ENCODE results near the gene ICE1.
"Not testable (repeated sequence)": the region's sequence is repeated elsewhere in the genome, so short reads cannot be mapped to it uniquely, and the experiment has no call there.

ICE1 gene

DNA sequence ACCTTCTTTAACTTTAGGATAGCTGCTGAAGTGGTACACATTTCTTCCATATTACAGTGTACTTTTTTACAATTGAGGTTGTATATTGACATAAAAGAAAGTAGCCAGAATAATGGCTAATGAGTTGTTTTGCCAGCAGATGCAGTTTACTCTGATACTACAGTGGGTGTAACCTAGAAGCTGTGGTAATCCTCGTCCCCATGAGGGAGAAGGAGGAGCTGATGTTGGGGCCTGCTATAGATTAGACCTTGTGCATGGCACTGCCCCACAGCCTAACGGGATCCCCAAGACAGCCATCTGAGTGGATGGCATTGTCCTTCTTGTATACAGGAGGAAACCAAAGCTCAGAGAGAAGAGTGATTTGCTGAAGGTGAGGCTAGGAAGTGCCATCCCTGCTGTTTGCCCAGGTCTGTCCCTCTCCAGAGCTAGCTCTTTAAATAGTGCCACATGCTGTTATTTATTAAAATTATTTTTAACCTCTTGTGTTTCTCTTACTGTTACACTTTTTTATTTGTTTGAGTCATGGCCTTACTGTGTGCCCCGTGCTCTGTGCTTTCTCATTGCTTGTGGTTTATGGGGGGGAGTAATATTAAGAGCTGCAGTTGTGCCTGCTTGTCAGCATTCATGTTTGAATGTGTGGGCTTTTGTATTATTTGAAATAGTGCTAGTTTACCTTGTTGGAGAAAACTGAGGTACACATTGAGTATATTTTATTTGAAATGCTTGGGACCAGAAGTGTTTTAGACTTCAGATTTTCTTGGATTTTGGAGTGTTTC lies 65.3 kb downstream of the ICE1 start:
- H3K36me3 ChIP-seq (ENCODE audit: control insufficient read depth, insufficient read depth, low read length): peaks cover 31% of the 10 kb centered on the region
- H3K4me3 ChIP-seq (ENCODE audit: extremely low read depth, insufficient read depth, low read length, poor library complexity, severe bottlenecking): no peak overlapping the region
- no peaks in the 10 kb centered on the region for H3K4me1 ChIP-seq (ENCODE audit: control insufficient read depth, insufficient read depth, low read length, poor library complexity, severe bottlenecking)
- H3K27ac ChIP-seq (ENCODE audit: low read depth, low read length, severe bottlenecking): no peak overlapping the region
- WGBS, 2 experiments (ENCODE audit: insufficient coverage in 2 of 2): 89 to 100% methylated on average over 1 to 3 of the region's 3 CpGs
- no peaks in the 10 kb centered on the region for H3K9me3 ChIP-seq (ENCODE audit: control insufficient read depth, low read length)

DNA sequence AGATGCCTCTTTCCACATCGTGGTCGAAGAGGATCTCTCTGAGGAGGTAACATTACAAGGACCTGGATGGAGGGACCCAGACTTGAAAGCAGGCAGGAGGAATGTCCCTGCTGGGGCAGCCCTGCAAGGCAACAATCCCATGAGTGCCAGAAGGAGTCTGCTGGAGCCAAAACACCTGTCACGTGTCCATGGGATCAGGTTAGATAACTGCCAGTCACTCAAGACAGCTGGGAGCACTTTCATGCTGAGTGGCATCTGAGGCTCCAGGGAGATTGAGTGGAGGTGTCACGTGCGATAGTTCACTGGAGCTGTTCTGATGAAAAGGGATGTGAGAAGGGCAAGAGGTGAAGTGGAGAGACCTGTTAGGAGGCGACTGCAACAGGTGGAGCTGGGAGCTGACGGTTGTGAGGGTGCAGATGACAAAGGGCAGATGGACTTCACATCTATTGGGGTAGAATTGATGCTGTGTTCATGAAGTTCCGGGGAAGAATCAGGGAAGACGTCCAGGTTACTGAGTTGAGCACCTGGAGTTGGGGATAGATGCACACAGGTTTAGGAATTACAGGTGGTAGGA lies 68.4 kb downstream of the ICE1 start:
- no peak overlapping the region for H3K27ac ChIP-seq (ENCODE audit: low read depth, low read length, severe bottlenecking)
- no peaks in the 10 kb centered on the region for H3K9me3 ChIP-seq (ENCODE audit: control insufficient read depth, low read length)
- 93 to 98% methylated on average over 9 of the region's 9 CpGs for WGBS, 2 experiments (ENCODE audit: insufficient coverage in 2 of 2)
- peaks cover 25% of the 10 kb centered on the region for H3K36me3 ChIP-seq (ENCODE audit: control insufficient read depth, insufficient read depth, low read length)
- no peaks in the 10 kb centered on the region for H3K4me1 ChIP-seq (ENCODE audit: control insufficient read depth, insufficient read depth, low read length, poor library complexity, severe bottlenecking)
- no peak overlapping the region for H3K4me3 ChIP-seq (ENCODE audit: extremely low read depth, insufficient read depth, low read length, poor library complexity, severe bottlenecking)

DNA sequence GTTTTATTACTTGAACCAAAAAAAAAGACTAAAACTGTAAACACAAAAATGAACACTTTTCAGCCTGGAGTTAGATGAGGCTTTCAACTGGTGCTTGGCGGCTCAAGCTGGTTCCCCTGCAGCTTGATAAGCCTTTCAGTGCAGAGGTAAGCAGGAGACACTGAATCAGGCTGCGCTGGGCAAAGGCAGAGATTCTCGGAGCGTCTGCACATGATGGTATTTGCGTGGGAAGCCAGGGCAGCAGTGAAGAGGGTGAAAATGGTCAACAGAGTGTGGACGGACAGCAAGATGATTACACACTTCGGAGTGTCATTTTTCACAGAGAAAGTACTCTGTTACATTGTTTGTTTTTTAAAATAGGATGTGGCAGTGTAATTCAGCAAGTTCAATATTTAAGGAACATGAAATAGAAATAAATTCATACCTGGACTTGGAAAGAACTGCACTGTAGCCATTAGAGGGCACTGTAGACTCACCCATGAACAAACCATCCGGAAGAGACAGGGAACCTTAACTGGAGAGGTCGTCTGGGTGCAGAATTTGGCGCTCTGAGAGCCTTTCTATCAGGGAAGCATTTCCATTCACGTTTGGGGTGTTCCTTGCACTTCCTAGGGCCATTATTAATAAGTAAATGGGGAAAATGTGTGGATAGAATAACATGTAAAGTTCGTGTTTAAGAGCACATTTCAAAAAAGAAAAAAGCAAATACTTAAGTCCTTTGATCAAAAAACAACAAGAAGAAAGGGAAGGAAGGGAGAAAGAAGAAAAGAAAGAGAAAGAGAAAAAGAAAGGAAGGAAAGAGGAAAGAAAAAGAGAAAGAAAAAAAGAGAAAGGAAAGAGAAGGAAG lies 69.8 kb downstream of the ICE1 start:
- Histone ChIP-seq H3K4me1 (ENCODE audit: control insufficient read depth, insufficient read depth, low read length, poor library complexity, severe bottlenecking) (no peaks in the 10 kb centered on the region), H3K9me3 (ENCODE audit: control insufficient read depth, low read length) (no peaks in the 10 kb centered on the region), H3K4me3 (ENCODE audit: extremely low read depth, insufficient read depth, low read length, poor library complexity, severe bottlenecking) (no peak overlapping the region), H3K36me3 (ENCODE audit: control insufficient read depth, insufficient read depth, low read length) (peaks cover 25% of the 10 kb centered on the region), H3K27ac (ENCODE audit: low read depth, low read length, severe bottlenecking) (peak overlapping the region; percentile 42)
- WGBS, 2 experiments (ENCODE audit: insufficient coverage in 2 of 2): 58 to 64% methylated on average over 8 to 10 of the region's 12 CpGs

DNA sequence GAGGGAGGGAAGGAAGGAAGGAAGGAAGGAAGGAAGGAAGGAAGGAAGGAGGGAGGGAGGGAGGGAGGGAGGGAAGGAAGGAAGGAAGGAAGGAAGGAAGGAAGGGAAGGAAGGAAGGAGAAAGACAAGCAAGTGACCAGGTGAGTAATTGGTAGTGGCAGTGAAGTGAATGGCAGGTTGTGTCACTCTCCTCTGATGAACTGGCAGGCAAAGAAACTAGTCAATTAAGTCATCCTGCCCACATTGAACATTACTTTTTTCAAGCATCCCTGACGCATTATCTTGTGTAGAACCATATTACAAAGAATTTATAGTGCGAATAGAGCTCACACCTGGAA lies 70.4 kb downstream of the ICE1 start:
- H3K36me3 ChIP-seq (ENCODE audit: control insufficient read depth, insufficient read depth, low read length): peaks cover 22% of the 10 kb centered on the region
- not testable (repeated sequence) for H3K9me3 ChIP-seq (ENCODE audit: control insufficient read depth, low read length); H3K4me3 ChIP-seq (ENCODE audit: extremely low read depth, insufficient read depth, low read length, poor library complexity, severe bottlenecking); H3K4me1 ChIP-seq (ENCODE audit: control insufficient read depth, insufficient read depth, low read length, poor library complexity, severe bottlenecking); H3K27ac ChIP-seq (ENCODE audit: low read depth, low read length, severe bottlenecking)
- WGBS, 2 experiments (ENCODE audit: insufficient coverage in 2 of 2): 80% methylated on average over 1 of the region's 2 CpGs

GRCh38 chr5:5494489-5495402 lies 72.3 kb downstream of the ICE1 start:
- Histone ChIP-seq H3K4me1 (ENCODE audit: control insufficient read depth, insufficient read depth, low read length, poor library complexity, severe bottlenecking) (no peaks in the 10 kb centered on the region), H3K9me3 (ENCODE audit: control insufficient read depth, low read length) (no peaks in the 10 kb centered on the region), H3K27ac (ENCODE audit: low read depth, low read length, severe bottlenecking) (no peak overlapping the region), H3K4me3 (ENCODE audit: extremely low read depth, insufficient read depth, low read length, poor library complexity, severe bottlenecking) (no peak overlapping the region), H3K36me3 (ENCODE audit: control insufficient read depth, insufficient read depth, low read length) (peaks cover 7% of the 10 kb centered on the region)
- 61 to 69% methylated on average over 42 to 44 of the region's 62 CpGs for WGBS, 2 experiments (ENCODE audit: insufficient coverage in 2 of 2)

DNA sequence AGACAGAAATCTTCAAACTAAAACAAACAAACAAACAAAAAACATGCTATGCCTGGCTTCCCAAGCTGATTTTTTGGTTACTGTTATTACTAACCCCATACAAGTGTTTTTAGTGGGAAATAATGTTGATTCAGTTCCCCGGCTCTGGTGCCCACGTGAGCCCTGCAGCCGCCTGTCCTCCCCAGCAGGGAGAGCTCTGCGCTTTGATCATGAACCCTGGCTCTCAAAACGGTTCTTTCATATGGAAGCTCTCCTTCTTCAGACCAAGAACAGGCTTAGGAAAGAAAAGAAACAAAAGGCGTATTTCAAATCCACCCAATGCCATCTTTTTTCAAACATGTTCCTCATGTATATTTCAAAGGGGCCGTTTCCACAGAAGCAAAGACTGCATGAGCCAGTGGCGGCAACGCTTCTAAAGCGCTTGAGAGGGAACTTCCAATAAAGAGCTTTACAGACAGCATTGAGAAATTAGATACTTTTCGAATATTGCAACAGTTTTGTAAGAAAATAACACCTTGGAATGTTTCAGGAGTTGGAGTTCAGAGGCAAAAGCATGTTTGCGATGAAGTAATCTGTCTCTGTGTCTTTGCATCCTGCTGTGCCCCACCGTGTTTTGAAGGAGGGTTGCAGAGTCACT lies 74.8 kb downstream of the ICE1 start:
- H3K4me3 ChIP-seq (ENCODE audit: extremely low read depth, insufficient read depth, low read length, poor library complexity, severe bottlenecking): no peak overlapping the region
- WGBS, 2 experiments (ENCODE audit: insufficient coverage in 2 of 2): 21 to 61% methylated on average over 9 of the region's 13 CpGs
- H3K27ac ChIP-seq (ENCODE audit: low read depth, low read length, severe bottlenecking): no peak overlapping the region
- no peaks in the 10 kb centered on the region for H3K36me3 ChIP-seq (ENCODE audit: control insufficient read depth, insufficient read depth, low read length)
- no peaks in the 10 kb centered on the region for H3K4me1 ChIP-seq (ENCODE audit: control insufficient read depth, insufficient read depth, low read length, poor library complexity, severe bottlenecking)
- H3K9me3 ChIP-seq (ENCODE audit: control insufficient read depth, low read length): no peaks in the 10 kb centered on the region

- no peak overlapping the region for H3K4me3 ChIP-seq (ENCODE audit: extremely low read depth, insufficient read depth, low read length, poor library complexity, severe bottlenecking)
- 81 to 85% methylated on average over 6 of the region's 7 CpGs for WGBS, 2 experiments (ENCODE audit: insufficient coverage in 2 of 2)
- H3K27ac ChIP-seq (ENCODE audit: low read depth, low read length, severe bottlenecking): no peak overlapping the region
- no peaks in the 10 kb centered on the region for H3K9me3 ChIP-seq (ENCODE audit: control insufficient read depth, low read length)
- no peaks in the 10 kb centered on the region for H3K4me1 ChIP-seq (ENCODE audit: control insufficient read depth, insufficient read depth, low read length, poor library complexity, severe bottlenecking)
- no peaks in the 10 kb centered on the region for H3K36me3 ChIP-seq (ENCODE audit: control insufficient read depth, insufficient read depth, low read length)
Observed at GRCh38 chr5:5499442-5499841, 77.0 kb downstream of the ICE1 start.

DNA sequence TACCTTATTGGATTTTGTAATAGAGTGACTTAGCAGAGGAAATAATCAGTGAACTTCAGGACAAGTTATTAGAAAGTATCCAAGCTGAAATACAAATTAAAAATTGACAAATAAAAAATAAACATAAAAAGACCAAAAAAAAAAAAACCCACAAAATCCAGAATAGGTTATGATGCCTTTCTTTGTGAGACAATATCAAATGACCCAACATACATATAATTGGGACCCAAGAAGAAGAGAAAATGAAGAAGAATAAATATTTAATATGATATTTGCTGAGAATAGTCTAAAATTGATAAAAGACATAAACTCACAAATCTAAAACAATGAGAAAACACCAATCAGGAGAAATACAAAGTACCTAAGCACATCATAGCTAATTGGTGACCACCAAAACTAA lies 81.8 kb downstream of the ICE1 start:
- Histone ChIP-seq H3K9me3 (ENCODE audit: control insufficient read depth, low read length) (peaks cover 4% of the 10 kb centered on the region), H3K4me3 (ENCODE audit: extremely low read depth, insufficient read depth, low read length, poor library complexity, severe bottlenecking) (no peak overlapping the region), H3K36me3 (ENCODE audit: control insufficient read depth, insufficient read depth, low read length) (no peaks in the 10 kb centered on the region), H3K27ac (ENCODE audit: low read depth, low read length, severe bottlenecking) (no peak overlapping the region), H3K4me1 (ENCODE audit: control insufficient read depth, insufficient read depth, low read length, poor library complexity, severe bottlenecking) (no peaks in the 10 kb centered on the region)

DNA sequence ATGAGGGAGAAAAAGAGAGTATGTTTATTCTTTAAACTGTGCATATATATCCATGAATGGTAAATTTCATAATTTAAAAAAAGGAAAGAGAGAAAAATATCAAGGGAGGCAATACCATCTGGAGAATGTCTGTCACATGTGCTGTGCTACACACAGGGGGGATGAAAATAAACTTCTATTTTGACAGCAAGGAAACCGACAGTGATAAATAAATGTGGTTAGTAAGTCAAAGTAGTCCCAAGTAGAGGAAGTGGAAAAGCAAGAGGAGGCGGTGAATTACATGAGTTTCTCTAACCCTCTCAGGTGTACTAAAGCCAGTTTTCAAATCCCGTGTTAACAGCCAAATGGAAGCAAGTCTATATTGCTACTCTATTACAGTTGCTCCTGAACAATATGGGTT lies 83.3 kb downstream of the ICE1 start:
- Histone ChIP-seq H3K4me1 (ENCODE audit: control insufficient read depth, insufficient read depth, low read length, poor library complexity, severe bottlenecking) (no peaks in the 10 kb centered on the region), H3K9me3 (ENCODE audit: control insufficient read depth, low read length) (peaks cover 4% of the 10 kb centered on the region), H3K36me3 (ENCODE audit: control insufficient read depth, insufficient read depth, low read length) (no peaks in the 10 kb centered on the region), H3K27ac (ENCODE audit: low read depth, low read length, severe bottlenecking) (no peak overlapping the region), H3K4me3 (ENCODE audit: extremely low read depth, insufficient read depth, low read length, poor library complexity, severe bottlenecking) (no peak overlapping the region)
- 94 to 100% methylated on average over 2 of the region's 3 CpGs for WGBS, 2 experiments (ENCODE audit: insufficient coverage in 2 of 2)

- H3K4me1 ChIP-seq (ENCODE audit: control insufficient read depth, insufficient read depth, low read length, poor library complexity, severe bottlenecking): no peaks in the 10 kb centered on the region
- peaks cover 4% of the 10 kb centered on the region for H3K9me3 ChIP-seq (ENCODE audit: control insufficient read depth, low read length)
- no peak overlapping the region for H3K27ac ChIP-seq (ENCODE audit: low read depth, low read length, severe bottlenecking)
- H3K36me3 ChIP-seq (ENCODE audit: control insufficient read depth, insufficient read depth, low read length): no peaks in the 10 kb centered on the region
- 80 to 100% methylated on average over 2 of the region's 2 CpGs for WGBS, 2 experiments (ENCODE audit: insufficient coverage in 2 of 2)
- no peak overlapping the region for H3K4me3 ChIP-seq (ENCODE audit: extremely low read depth, insufficient read depth, low read length, poor library complexity, severe bottlenecking)
Observed at GRCh38 chr5:5508391-5508790, 85.9 kb downstream of the ICE1 start.

Measured in mesodermal cell (in vitro differentiated cells).